Measurements from ENCODE around the gene ARHGEF39.

Gene ARHGEF39

GRCh38 chr9:35686222-35687203 is 21.5 kb upstream of the ARHGEF39 start:
- no peak for DNase-seq (ENCODE audit: low spot score)
- Histone ChIP-seq H3K4me3 (ENCODE audit: severe bottlenecking) (no peak overlapping the region), H3K27ac (ENCODE audit: poor library complexity, severe bottlenecking) (peak overlapping the region; percentile 92)

GRCh38 chr9:35685506-35685905 is 20.5 kb upstream of the ARHGEF39 start:
- H3K4me3 ChIP-seq (ENCODE audit: severe bottlenecking), result no peak overlapping the region

More at GRCh38 chr9:35686222-35687203, 21.5 kb upstream of the ARHGEF39 start:
- no peaks in the 10 kb centered on the region for H3K9me3 ChIP-seq (ENCODE audit: severe bottlenecking)
- peaks cover 14% of the 10 kb centered on the region for H3K4me1 ChIP-seq (ENCODE audit: insufficient read depth, poor library complexity, severe bottlenecking)
- TF ChIP-seq CTCF (IDR thresholded peaks at IDR 0.05; ENCODE audit: poor library complexity, severe bottlenecking), result no peak
- ATAC-seq (ENCODE audit: low read depth), result no peak
- H3K27me3 ChIP-seq (ENCODE audit: insufficient read depth, poor library complexity, severe bottlenecking), result no peaks in the 10 kb centered on the region
- H3K36me3 ChIP-seq (ENCODE audit: low read depth), result peaks cover 69% of the 10 kb centered on the region

GRCh38 chr9:35684921-35685320 is 19.9 kb upstream of the ARHGEF39 start:
- H3K27ac ChIP-seq (ENCODE audit: poor library complexity, severe bottlenecking), result no peak overlapping the region
- no peak for TF ChIP-seq CTCF (IDR thresholded peaks at IDR 0.05; ENCODE audit: poor library complexity, severe bottlenecking)
- no peak overlapping the region for H3K4me3 ChIP-seq (ENCODE audit: severe bottlenecking)
- H3K27me3 ChIP-seq (ENCODE audit: insufficient read depth, poor library complexity, severe bottlenecking), result no peaks in the 10 kb centered on the region
- H3K9me3 ChIP-seq (ENCODE audit: severe bottlenecking), result no peaks in the 10 kb centered on the region
- no peak for DNase-seq (ENCODE audit: low spot score)
- no peak for ATAC-seq (ENCODE audit: low read depth)
- H3K4me1 ChIP-seq (ENCODE audit: insufficient read depth, poor library complexity, severe bottlenecking), result peaks cover 11% of the 10 kb centered on the region
- peaks cover 78% of the 10 kb centered on the region for H3K36me3 ChIP-seq (ENCODE audit: low read depth)

More at GRCh38 chr9:35685506-35685905, 20.5 kb upstream of the ARHGEF39 start:
- ATAC-seq (ENCODE audit: low read depth) (no peak), DNase-seq (ENCODE audit: low spot score) (no peak)
- Histone ChIP-seq H3K4me1 (ENCODE audit: insufficient read depth, poor library complexity, severe bottlenecking) (peaks cover 11% of the 10 kb centered on the region), H3K27ac (ENCODE audit: poor library complexity, severe bottlenecking) (no peak overlapping the region), H3K27me3 (ENCODE audit: insufficient read depth, poor library complexity, severe bottlenecking) (no peaks in the 10 kb centered on the region), H3K9me3 (ENCODE audit: severe bottlenecking) (no peaks in the 10 kb centered on the region), H3K36me3 (ENCODE audit: low read depth) (peaks cover 72% of the 10 kb centered on the region)
- no peak for TF ChIP-seq CTCF (IDR thresholded peaks at IDR 0.05; ENCODE audit: poor library complexity, severe bottlenecking)

GRCh38 chr9:35683323-35683722 is 18.3 kb upstream of the ARHGEF39 start:
- H3K27me3 ChIP-seq (ENCODE audit: insufficient read depth, poor library complexity, severe bottlenecking), result no peaks in the 10 kb centered on the region
- TF ChIP-seq CTCF (IDR thresholded peaks at IDR 0.05; ENCODE audit: poor library complexity, severe bottlenecking), result no peak
- ATAC-seq (ENCODE audit: low read depth) (no peak), DNase-seq (ENCODE audit: low spot score) (no peak)
- no peak overlapping the region for H3K4me3 ChIP-seq (ENCODE audit: severe bottlenecking)
- H3K36me3 ChIP-seq (ENCODE audit: low read depth), result peaks cover 75% of the 10 kb centered on the region
- H3K4me1 ChIP-seq (ENCODE audit: insufficient read depth, poor library complexity, severe bottlenecking), result peaks cover 10% of the 10 kb centered on the region
- H3K9me3 ChIP-seq (ENCODE audit: severe bottlenecking), result no peaks in the 10 kb centered on the region
- H3K27ac ChIP-seq (ENCODE audit: poor library complexity, severe bottlenecking), result peak overlapping the region; percentile 33

Data from RWPE2 (cell line).